Stimulated activated CD4-positive, alpha-beta T cell treated with anti-CD3 and anti-CD28 coated beads, TNF-alpha, amount 100 ng/mL, for 48 hours (primary cell): Measurements from ENCODE around the gene GNG13.
"Not testable (repeated sequence)": the region's sequence is repeated elsewhere in the genome, so short reads cannot be mapped to it uniquely, and the experiment has no call there.

ENCODE experiments used
- DNase-seq, 3 donors: peaks; one replicate each; pipeline ENCODE4 v3.0.0-alpha.2; 2020; ENCODE audit warnings: low read depth in 3 of 3

The GNG13 gene, protein sequence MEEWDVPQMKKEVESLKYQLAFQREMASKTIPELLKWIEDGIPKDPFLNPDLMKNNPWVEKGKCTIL

DNA sequence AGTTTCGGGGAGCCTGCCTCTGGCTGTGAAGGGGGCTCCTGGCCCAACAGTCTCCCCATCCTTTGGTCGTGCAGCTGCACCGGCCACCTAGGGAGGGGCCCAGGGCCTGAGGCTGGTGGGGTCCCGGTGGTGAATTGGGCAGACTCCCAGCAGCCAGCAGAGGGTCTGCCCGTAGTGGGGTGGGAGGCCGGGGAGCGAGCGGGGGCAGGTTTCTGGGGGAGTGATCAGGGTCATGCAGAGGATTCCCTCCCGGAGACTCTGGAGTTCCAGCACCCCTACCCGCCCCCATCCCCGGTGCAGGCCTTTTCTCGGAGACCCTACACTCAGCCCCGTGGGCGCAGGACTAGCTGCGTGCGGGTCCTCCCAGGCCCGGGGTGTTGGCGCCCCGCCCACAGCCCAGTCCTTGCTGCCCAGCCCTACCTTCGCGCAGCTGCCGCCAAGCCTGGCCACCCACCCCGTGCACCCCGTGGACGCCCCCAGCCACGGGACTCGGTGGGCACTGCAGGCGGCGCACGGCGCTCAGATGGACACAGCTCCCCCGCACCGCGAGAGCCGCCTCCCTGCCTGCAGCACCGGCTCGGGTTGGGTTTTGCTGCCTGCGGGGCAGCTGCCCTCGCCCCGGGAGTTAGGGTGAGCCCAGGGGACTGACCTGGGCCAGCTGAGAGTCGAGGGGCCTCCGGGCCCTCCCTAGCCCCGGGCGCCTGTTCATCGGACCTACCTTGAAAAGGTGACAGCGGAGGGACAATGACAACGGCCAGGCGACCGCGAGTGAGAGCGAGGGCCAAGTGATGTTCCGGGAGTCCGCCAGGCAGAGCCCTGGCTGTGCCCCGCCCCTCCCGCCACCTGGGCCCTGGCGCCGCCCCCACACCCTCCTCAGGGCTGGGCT is at the start of gene GNG13:
GNG13 (minus strand) TSS at position 787 of the 886 bp plus-strand sequence. CDS start 1,657 bp downstream, outside the sequence.
- no peak for DNase-seq

DNA sequence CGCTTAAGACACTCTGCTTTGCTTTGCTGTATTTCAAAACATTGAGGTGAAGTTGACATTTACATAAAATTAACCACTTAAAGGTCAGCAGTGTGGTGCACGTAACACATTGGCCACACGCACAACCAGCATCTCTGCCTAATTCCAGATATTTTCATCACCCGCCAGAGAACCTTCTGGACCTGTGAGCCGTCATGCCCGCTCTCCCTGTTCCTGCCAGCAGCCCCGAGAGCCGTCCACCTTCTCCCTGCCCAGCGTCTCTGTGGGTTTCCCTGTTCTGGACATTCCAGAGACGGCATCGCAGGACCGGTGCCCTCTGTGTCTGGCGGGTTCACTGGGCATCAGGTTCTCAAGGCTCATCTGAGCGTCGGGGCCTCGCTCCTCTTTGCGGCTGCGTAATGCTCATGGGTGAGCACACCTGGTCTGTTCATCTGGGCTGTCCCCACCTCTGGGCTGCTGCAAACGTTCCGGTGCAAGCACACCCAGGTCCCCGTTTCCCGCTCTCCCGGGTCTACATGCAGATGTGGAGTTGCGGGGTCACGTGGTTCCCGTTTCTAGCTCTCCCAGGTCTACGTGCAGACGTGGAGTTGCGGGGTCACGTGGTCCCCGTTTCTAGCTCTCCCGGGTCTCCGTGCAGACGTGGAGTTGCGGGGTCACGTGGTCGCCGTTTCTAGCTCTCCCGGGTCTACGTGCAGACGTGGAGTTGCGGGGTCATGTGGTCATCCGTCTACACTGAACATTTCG is 48.1 kb upstream of the GNG13 start:
- DNase-seq: no peak

DNA sequence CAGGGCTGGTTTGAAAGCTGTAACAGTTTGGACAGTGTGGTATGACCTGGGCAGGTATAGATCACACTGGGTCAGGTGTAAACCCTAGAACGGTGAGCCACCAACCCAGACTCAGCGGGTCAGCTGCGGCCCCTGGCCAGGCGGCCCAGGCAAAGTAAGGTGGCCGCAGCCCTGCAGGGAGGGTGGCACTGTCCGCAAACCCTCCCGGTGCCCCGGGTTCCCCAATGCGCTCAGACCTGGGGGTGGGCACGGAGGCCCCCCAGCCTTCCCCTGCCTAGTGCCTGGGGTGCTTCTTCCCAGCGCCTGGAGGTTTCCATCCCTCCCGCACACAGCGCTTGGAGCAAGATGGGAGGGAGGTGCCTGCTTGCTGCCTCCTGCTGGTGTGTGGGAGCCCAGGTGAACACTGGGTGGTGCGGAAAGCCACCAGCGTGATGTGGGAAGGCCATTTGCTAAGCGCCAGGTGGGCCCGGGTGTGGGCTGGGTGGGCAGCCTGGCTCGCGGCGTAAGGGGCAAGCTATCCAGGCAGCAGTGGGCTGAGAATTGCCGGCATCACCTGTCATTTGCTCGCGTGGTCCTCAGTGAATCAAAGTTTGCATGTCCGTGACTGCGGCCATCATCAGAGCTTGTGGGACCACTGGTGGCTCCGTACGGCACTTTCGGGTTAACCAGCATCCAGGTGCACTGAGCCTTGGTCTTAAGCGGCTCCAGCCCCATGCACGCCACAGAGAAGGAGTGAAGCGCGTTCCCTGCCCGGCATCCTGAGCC is 47.3 kb upstream of the GNG13 start:
- no peak for DNase-seq

DNA sequence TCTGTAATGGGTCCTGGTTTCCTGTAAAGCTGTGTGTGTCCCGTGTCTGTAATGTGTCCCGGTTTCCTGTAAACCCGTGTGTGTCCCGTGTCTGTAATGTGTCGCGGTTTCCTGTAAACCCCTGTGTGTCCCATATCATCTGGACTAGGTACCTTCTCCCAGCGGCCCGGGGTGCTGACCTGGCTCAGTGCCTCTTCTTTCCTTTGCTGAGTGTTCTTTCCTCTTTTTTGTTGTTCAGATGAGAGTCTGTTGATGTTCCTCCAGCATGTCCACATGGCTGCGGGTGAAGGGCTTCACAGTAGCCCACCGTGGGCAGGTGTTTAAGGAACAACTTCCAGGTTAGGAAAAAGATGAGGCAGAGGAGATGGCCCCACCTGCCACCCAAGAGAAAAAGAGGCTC is 46.6 kb upstream of the GNG13 start:
- DNase-seq: no peak

DNA sequence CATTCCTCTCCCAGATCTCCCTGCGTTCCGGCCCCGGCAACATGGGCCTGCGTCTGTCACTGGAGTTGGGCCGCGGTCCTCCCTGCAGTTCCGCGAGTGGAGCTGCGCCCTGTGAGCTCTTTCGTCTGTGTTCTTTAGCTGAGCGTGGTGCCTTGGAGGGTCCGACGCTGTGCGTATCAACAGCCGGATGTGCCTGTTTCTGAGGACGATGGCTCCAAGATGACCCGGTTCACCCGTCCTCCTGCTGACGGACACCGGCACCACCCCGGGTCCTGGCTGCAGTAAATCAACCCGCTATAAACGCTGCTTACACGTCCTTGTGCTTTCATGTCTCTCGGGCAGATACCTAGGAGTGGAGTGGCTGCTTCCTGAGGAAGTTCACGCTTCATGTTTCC is 44.8 kb upstream of the GNG13 start:
- DNase-seq: no peak

DNA sequence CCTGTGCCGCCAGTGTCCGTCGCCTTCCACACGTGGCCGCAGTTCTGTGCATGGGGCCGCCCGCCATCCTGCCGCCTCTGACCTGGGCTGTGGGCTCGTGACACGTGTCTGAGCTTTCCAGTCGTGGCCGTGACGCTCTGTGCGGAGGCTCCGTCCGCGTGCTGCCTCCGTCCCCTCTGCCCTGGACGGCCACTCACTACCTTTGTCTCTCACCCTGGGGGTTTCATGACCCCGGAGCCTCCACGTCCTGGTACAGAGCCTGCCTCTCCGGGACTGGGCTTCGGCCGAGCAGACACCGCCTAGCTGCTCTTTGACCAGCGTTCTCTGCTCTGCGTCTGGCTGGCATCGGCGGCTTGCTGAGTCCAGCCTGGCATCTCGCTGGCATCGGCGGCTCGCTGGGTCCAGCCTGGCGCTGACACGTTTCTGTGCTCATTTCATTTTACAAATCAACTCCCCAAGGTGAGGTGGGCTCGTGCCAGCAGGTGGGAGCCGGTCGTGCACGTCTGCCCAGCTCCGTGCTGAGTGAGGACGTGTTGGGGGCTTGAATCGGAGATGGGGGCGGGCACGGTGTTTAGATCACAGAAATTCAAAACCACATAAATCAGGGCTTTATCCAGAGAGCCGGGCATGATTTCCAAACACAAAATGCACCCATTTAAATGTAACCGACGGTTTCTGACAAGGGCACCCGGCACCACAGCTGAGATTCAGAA is 44.3 kb upstream of the GNG13 start:
- no peak for DNase-seq

DNA sequence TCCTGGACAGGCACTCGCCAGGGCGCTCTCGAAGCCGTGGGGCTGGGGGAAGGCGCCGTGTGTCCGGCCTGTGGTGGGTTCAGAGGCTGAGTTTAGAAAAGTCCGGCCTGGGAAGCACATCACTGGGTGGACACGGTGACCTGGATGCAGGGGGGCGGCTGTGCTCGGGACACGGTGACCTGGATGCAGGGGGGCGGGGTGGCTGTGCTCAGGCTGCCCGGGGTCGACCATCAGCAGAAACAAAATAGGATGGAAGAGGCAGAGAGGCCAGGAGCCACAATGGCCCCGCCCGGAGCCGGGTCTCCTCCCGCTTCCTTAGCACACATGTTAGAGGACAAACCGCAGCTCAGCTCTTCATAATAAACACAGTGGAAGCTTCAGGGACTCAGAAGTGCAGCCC is 43.2 kb upstream of the GNG13 start:
- DNase-seq: no peak

DNA sequence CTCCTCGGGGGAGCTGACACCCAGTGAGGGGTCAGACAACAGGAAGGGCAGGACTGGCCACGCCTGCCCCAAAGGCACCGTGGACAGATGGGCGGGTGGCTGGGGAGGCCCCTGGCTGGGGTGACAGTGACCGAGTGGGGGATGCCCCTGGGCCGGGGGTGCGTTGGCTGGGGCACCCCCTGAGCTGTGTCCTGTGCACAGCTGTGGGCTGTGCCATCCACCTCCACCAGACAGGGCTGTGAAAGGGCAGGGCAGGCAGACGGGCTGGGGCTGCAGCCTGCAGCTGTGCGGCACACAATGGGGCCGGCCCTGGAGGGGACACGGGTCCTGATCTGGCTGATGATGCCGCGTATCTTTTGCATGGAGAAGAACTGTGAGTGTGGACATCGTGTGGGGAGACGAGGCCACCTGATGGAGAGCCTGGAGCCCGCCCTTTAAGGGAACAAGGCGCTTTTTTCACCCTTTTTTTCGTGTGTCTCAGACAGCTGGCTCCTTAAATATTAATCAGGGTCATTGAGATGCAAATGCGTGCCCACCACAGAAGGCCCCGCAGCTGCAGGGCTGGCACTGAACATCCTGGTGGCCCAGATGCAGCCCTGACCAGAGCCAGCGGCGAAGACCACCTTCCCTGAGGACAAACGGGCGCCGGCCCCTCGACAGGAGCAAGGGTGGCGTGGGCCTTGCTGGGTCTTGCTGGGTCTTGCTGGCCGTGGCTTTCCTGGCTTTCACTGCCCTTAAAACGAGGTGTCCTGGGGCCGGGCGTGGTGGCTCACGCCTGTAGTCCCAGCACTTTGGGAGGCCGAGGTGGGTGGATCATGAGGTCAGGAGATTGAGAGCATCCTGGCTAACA is 42.4 kb upstream of the GNG13 start:
- no peak for DNase-seq

DNA sequence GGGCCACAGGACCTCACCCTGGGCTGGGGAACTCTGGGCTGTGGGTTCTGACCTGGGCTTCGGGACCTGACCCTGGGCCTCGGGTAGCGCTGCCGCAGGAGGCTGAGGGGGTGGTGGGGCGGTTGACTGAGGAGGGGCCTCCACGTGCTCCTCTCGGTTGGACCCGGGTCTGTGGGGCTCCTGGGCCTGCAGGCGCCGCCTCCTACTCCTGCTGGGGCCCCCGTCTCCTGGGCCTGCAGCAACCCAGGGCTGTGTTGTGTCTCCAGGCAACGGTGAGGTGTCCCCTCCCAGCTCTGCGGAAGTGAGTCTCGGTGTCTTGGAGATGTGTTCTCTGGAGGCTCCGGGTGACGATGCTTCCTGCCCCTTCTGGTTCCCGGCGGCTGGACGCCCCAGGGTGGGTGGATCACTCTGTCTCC is 41.5 kb upstream of the GNG13 start:
- no peak for DNase-seq

DNA sequence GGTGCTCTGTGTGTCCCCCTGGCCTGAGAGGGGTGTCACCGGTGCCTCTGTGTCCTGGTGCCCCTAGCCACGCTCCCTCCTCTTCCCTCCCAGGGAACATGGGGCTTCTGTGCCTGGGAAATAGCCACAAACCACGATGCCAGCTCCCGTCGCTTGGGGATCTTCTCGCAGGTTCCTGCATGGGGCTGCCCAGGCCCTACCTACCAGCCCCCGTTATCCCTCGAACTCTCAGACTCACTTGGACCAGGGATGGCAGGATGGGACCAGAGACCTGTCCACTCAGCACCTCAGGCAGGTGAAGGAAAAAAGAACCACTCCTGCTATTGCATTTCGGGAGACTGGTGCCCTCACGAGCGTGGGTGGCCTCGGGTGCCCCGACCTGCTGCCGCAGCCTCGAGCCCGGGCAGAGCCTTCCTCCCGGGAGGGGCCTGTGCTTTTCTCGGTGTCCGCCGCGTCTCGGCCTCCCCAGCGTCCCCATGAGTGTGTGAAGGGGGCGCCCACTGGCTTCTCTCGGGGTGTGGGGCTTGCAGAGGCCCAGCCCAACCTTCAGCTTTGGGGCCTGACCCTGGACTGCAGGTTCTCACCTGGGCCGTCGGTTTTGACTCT is 41.0 kb upstream of the GNG13 start:
- DNase-seq: no peak

DNA sequence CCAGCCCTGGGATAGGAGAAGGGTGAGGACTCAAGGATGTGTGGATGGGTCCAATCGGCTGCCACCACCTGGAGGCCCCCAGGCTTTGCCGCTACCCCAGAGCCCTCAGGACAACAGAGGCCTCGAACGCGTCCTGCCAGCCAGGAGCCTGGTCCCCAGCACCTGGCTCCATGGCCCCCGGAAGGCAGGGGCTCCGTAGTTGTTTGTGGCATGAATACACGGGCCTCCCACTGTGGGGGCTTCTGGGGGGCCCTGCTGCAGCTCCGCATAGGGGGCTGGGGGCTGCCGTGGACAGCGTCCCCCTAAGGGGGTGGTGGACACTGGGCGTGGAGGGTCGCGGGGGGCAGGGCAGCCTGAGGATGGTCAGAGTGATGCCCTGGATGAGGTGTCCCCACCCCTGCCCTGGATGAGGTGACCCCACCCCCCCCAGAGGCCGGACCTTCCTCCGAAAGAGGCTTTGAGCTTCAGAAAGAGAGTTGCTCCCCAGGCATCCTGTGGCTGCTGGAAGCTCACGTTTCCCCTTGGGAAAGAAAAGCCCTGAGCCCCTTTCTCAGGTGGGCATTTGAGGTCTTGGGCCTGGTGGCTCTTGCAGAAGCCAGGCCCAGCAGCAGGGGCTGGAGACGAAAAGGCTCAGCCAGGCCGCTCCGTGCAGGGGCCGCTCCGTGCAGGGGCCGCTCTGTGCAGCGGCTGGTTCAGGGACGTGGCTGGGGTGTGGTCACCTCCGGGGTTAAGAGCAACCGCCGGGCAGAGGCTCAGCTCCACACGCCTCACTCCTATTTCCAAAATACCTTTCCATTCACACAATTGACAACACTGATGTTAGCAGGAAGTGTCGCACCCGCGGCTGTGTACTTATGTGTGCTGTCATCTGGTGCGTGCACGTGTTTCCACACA is 40.3 kb upstream of the GNG13 start:
- DNase-seq: no peak

DNA sequence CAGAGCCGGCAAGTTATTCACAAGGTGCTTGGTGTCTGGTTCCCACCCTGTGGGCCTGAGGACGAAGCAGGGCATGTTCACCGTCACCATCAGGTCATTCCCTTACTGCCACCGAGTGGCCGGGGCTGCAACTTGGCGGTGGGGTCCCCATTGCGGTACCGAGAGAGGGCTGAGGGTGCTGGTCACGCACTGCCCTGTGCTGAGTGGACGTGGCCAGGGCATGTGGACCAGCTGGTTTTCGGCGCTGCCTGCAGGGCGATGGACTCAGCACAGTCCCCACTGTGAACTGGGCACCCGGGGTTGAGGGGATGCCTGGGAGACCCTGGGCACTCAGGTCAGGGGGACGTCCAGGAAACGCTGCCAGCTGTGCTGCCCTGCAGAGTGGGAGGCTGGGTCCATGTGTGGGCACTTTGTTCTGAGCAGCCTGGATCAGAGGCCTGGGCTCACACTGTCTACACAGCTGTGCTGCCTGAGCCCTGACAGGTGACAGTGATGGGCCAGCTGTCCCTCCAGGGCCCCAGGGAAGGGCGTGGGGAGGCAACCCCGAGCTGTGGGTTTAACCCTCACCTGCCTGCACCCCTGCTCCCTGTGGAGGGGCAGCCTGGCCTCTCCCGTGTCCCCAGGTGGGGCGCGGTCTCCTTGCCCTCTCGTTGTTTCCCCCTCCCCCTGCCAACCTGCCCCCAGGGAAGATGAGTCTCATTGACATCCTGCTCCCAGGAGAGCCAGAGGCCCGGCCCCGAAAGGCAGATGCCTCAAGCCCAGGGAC is 39.3 kb upstream of the GNG13 start:
- no peak for DNase-seq

DNA sequence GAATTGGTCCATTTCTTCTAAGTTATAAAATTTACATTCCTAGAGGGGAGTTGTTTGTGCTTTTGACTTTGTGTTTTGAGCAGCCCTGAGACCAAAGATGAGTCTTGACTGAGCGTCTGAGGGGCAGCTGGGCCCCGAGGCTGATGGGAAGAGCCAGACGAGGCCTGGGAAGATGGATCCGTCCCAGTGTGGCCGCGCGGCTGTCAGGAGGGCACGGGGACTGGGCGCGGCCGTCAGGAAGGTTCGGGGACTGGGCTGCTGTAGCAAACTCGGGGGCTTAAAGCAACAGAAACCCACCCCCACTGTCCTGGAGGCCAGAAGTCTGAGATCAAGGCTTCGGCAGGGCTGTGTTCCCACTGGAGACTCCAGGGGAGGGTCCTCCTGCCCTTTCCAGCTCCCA is 38.2 kb upstream of the GNG13 start:
- no peak for DNase-seq

DNA sequence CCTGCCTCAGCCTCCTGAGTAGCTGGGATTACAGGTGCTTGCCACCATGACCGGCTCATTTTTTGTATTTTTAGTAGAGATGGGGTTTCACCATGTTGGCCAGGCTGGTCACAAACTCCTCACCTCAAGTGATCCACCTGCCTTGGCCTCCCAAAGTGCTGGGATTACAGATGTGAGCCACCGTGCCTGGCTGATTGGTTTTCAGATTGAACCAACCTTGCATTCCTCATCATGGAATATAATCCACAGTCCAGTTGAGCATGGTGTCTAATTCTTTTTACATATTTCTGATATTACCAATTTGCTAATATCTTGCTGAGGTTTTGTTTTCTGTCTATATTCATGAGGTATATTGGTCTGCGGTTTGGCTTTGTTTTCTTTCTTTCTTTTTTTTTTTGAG is 36.3 kb upstream of the GNG13 start:
- not testable (repeated sequence) for DNase-seq

DNA sequence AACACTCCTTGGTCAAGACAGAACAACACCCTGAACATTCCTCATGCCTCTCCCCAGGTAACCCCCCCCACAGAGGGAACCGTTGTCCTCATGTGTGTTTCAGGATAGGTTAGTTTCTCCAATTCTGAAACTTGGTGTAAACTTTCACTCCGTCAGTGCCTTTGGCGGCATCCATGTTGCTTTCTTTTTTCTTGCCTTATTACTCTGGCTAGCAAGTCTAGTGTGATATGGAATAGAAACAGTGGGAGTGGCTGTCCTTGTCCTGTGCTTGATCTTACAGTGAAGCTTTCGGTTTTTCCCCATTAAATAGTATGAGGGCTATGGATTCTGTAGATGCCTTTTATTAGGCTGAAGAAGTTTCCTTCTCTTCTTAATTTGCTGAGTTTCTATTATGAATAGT is 35.7 kb upstream of the GNG13 start:
- DNase-seq: no peak

DNA sequence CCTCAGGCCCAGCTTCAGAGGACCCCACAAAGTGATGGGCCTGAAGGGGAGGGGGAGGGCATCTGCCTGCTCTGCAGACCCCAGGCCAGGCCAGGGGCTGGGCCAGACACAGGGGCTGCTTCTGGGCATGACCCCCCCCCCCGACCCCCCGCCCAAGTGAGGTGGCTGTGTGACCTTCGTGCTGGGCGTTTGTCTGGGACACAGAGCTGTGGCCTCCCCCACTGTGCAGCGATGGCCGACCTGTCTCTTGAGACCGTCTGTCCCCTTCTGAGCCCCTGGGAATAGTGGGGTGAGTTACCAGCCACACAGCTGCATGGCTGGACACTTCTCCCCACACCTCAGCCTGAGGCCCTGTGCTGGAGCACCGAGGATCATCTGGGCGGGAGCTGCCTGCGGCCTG is 34.8 kb upstream of the GNG13 start:
- no peak for DNase-seq

DNA sequence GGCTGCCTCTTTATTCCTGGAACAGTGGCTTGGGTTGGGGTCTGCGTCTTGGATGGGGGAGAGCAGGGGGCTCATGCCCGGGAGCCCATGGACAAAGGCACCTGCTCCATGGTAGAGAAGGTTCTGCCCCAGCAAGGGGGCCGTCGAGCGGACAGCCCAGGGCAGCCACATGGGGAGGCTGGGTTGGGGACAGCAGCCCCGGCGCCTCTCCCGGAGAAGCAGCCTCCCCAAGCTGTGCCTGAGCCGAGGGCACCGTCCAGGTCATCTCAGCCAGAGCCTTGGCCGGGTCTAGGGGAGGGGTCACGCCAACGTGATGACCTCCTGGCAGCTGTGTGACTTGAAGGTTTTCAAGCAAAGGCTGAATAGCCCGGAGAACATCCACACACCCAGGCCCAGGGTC is 32.9 kb upstream of the GNG13 start:
- DNase-seq: no peak

DNA sequence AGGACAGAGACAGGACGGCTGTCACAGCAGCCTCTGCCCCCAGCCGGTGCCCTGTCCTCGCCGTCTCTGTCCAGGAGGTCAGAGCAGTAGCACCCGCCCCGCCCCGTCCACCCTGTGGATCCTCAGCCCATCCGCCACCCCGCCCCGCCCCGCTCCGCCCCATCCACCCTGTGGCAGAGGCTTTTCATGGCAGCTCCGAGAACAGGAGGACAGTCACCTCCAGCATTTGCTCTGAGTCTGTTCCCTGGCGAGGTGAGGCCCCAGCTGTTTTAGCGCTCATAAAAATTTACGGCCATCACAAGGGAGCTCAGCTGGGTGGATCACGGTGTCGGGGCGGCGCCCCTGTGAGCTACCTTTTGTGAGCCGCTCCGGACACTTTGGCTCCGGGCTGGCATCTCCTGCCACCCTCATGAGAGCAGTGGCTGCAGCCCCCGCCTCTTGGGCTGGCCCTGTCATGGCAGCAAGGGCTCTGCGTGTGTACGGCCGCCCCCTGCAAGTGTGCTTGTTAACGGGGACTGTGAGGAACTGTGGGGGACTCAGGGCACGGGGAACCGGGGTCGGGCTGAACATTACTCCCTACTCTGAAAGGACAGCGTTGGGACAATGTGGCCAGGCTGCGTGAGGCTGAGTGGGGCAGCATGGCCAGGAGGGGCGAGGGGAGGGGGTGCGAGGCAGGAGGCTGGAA is 32.3 kb upstream of the GNG13 start:
- no peak for DNase-seq
